Measurements from ENCODE around the gene LAT. TPM values are rescaled to one million over a fixed set of nuclear protein-coding genes. Genes with fewer than 3 reads are reported as not detected.

LAT gene
- total and polyA plus RNA-seq, 2 experiments from 2014 or later: 0.83 to 1.5 TPM

- Histone ChIP-seq H3K27ac (no peak overlapping the region), H3K4me1 (ENCODE audit: low read depth) (no peaks in the 10 kb centered on the region), H3K4me3 (no peak overlapping the region), H3K9me3 (ENCODE audit: low read depth) (no peaks in the 10 kb centered on the region), H3K36me3 (no peaks in the 10 kb centered on the region), H3K27me3 (no peaks in the 10 kb centered on the region)
- no peak for TF ChIP-seq CTCF (IDR thresholded peaks at IDR 0.05; ENCODE audit: low read depth, low read length)
- DNase-seq (ENCODE audit: low read depth in 1 of 2, low spot score in 1 of 2): no peak
These were observed 38.7 kb downstream of the LAT start for GRCh38 chr16:29023279-29024277.

- DNase-seq (ENCODE audit: low read depth in 1 of 2, low spot score in 1 of 2): no peak
- no peak overlapping the region for H3K27ac ChIP-seq
- H3K4me3 ChIP-seq: no peak overlapping the region
- no peaks in the 10 kb centered on the region for H3K36me3 ChIP-seq
- H3K9me3 ChIP-seq (ENCODE audit: low read depth): no peaks in the 10 kb centered on the region
- H3K27me3 ChIP-seq: no peaks in the 10 kb centered on the region
- H3K4me1 ChIP-seq (ENCODE audit: low read depth): no peaks in the 10 kb centered on the region
- no peak for TF ChIP-seq CTCF (IDR thresholded peaks at IDR 0.05; ENCODE audit: low read depth, low read length)
These were observed 39.4 kb downstream of the LAT start for GRCh38 chr16:29024278-29024677.

- no peak overlapping the region for H3K27ac ChIP-seq
- no peak for TF ChIP-seq CTCF (IDR thresholded peaks at IDR 0.05; ENCODE audit: low read depth, low read length)
- no peaks in the 10 kb centered on the region for H3K9me3 ChIP-seq (ENCODE audit: low read depth)
- H3K27me3 ChIP-seq: no peaks in the 10 kb centered on the region
- DNase-seq (ENCODE audit: low read depth in 1 of 2, low spot score in 1 of 2): no peak
- H3K36me3 ChIP-seq: no peaks in the 10 kb centered on the region
- no peak overlapping the region for H3K4me3 ChIP-seq
- H3K4me1 ChIP-seq (ENCODE audit: low read depth): no peaks in the 10 kb centered on the region
These were observed 40.4 kb downstream of the LAT start for GRCh38 chr16:29025218-29025617.

GRCh38 chr16:29025735-29026134 lies 40.9 kb downstream of the LAT start:
- Histone ChIP-seq H3K4me3 (no peak overlapping the region), H3K27ac (no peak overlapping the region), H3K4me1 (ENCODE audit: low read depth) (no peaks in the 10 kb centered on the region), H3K36me3 (no peaks in the 10 kb centered on the region), H3K9me3 (ENCODE audit: low read depth) (no peaks in the 10 kb centered on the region), H3K27me3 (no peaks in the 10 kb centered on the region)
- DNase-seq (ENCODE audit: low read depth in 1 of 2, low spot score in 1 of 2): no peak
- no peak for TF ChIP-seq CTCF (IDR thresholded peaks at IDR 0.05; ENCODE audit: low read depth, low read length)

GRCh38 chr16:29028457-29029167 lies 43.8 kb downstream of the LAT start:
- Histone ChIP-seq H3K4me3 (no peak overlapping the region), H3K9me3 (ENCODE audit: low read depth) (no peaks in the 10 kb centered on the region), H3K36me3 (no peaks in the 10 kb centered on the region), H3K4me1 (ENCODE audit: low read depth) (no peaks in the 10 kb centered on the region), H3K27ac (no peak overlapping the region), H3K27me3 (no peaks in the 10 kb centered on the region)
- DNase-seq (ENCODE audit: low read depth in 1 of 2, low spot score in 1 of 2): no peak
- TF ChIP-seq CTCF (IDR thresholded peaks at IDR 0.05; ENCODE audit: low read depth, low read length): no peak
